ENCODE data around the gene NRIP3. TPM values are rescaled to one million over a fixed set of nuclear protein-coding genes. Genes with fewer than 3 reads are reported as not detected.
A peak's percentile ranks its signal among the peaks of the same experiment; 100 is the strongest.

Gene NRIP3
- total and polyA plus RNA-seq, 2 of the 13 experiments (the other 11 are each of a cell fraction or from before 2014, with no cell fraction given): 0.04 to 0.07 TPM

- 0 out of 2 replicates have a peak, but pooled peaks have one; percentile 47 for TF ChIP-seq ZHX2 (IDR thresholded peaks at IDR 0.05; ENCODE audit: low read depth)
- no peak for TF ChIP-seq ZHX2 (CRISPR knock-in tag; IDR thresholded peaks at IDR 0.05; ENCODE audit: borderline replicate concordance)
- TF ChIP-seq ZSCAN25 (CRISPR knock-in tag; IDR thresholded peaks at IDR 0.05): peak; percentile 35; the same call in 1 of the 2 replicates
- peak; percentile 82 for TF ChIP-seq ASH2L (IDR thresholded peaks at IDR 0.05; ENCODE audit: insufficient read length, low read depth, low read length)
- TF ChIP-seq ZNF83 (CRISPR knock-in tag; IDR thresholded peaks at IDR 0.05; ENCODE audit: borderline replicate concordance): no peak
- TF ChIP-seq NFIC (IDR thresholded peaks at IDR 0.05; ENCODE audit: low read length): no peak
- TF ChIP-seq ISL2 (CRISPR knock-in tag; IDR thresholded peaks at IDR 0.05): peak; percentile 78
- TF ChIP-seq SNAI1 (CRISPR knock-in tag; IDR thresholded peaks at IDR 0.05; ENCODE audit: borderline replicate concordance): no peak
- TF ChIP-seq TFDP2 (CRISPR knock-in tag; IDR thresholded peaks at IDR 0.05): peak; percentile 46; the same call in 1 of the 2 replicates
- no peak for TF ChIP-seq ZNF776 (CRISPR knock-in tag; IDR thresholded peaks at IDR 0.05)
- TF ChIP-seq FIP1L1 (IDR thresholded peaks at IDR 0.05; ENCODE audit: borderline replicate concordance, insufficient read depth, low read depth, low read length): no peak
- TF ChIP-seq PCBP2 (optimal IDR thresholded peaks at IDR 0.05; ENCODE audit: low read depth, low read length, poor library complexity, severe bottlenecking): no peak
- no peak for TF ChIP-seq ZKSCAN8 (CRISPR knock-in tag; IDR thresholded peaks at IDR 0.05; ENCODE audit: borderline replicate concordance)
- TF ChIP-seq UBTF (CRISPR knock-in tag; IDR thresholded peaks at IDR 0.05): peak; percentile 91
- no peak for TF ChIP-seq GTF2F1 (IDR thresholded peaks at IDR 0.05; ENCODE audit: low read length)
- peak; percentile 72 for TF ChIP-seq MYC (CRISPR knock-in tag; IDR thresholded peaks at IDR 0.05; ENCODE audit: borderline replicate concordance)
- TF ChIP-seq ZNF747 (CRISPR knock-in tag; IDR thresholded peaks at IDR 0.05; ENCODE audit: borderline replicate concordance): no peak
- TF ChIP-seq ZFP62 (CRISPR knock-in tag; IDR thresholded peaks at IDR 0.05): no peak
- TF ChIP-seq ZKSCAN5 (CRISPR knock-in tag; IDR thresholded peaks at IDR 0.05): no peak
- no peak for TF ChIP-seq NCOR1 (IDR thresholded peaks at IDR 0.05; ENCODE audit: borderline replicate concordance, low read length)
Measured at GRCh38 chr11:8964324-8965320, 39.2 kb downstream of the NRIP3 start, which contains the start of gene TMEM9B (continued).
